Measurements from ENCODE around the gene MRGPRX2.

MRGPRX2 gene

GRCh38 chr11:19040051-19040450 lies 20.5 kb downstream of the MRGPRX2 start:
- H3K23ac ChIP-seq (ENCODE audit: low read depth, low read length, poor library complexity): no peak overlapping the region

GRCh38 chr11:19039409-19039808 lies 21.1 kb downstream of the MRGPRX2 start:
- H2AK5ac ChIP-seq (ENCODE audit: low read depth, low read length): no peak overlapping the region
- no peak overlapping the region for H3K4me3 ChIP-seq (ENCODE audit: low read length in 2 of 2)
- DNase-seq (ENCODE audit: low spot score): no peak
- H2BK5ac ChIP-seq (ENCODE audit: low read length): no peak overlapping the region
- no peak overlapping the region for H3K14ac ChIP-seq (ENCODE audit: low read length)
- H4K91ac ChIP-seq (ENCODE audit: low read depth, low read length, poor library complexity): no peak overlapping the region
- H2BK12ac ChIP-seq (ENCODE audit: low read length): no peak overlapping the region
- WGBS, 2 donors (ENCODE audit: extremely low coverage in 2 of 2, insufficient read length in 2 of 2, insufficient replicate concordance in 1 of 2): no CpG with 5 or more reads among the region's 1 CpG
- H3K36me3 ChIP-seq (replicated peaks in 1 of 2; ENCODE audit: control insufficient read depth in 2 of 2, insufficient read depth in 2 of 2, low read length in 2 of 2): no peaks in the 10 kb centered on the region
- no peak overlapping the region for H4K8ac ChIP-seq (ENCODE audit: low read depth, low read length)
- H3K4me2 ChIP-seq (ENCODE audit: insufficient read depth, low read length, poor library complexity, severe bottlenecking): no peak overlapping the region
- peaks cover 0 to 5% (median 0%) of the 10 kb centered on the region in 3 experiments for H3K27me3 ChIP-seq (ENCODE audit: control insufficient read depth in 3 of 3, insufficient read depth in 3 of 3, low read depth in 1 of 3, low read length in 3 of 3)
- no peak overlapping the region for H3K9ac ChIP-seq (ENCODE audit: low read depth, low read length, poor library complexity)
- H2AFZ ChIP-seq (ENCODE audit: low read length): no peak overlapping the region
- no peak overlapping the region for H3K23ac ChIP-seq (ENCODE audit: low read depth, low read length, poor library complexity)
- no peaks in the 10 kb centered on the region for H3K4me1 ChIP-seq (ENCODE audit: control insufficient read depth in 2 of 2, insufficient read depth in 1 of 2, low read depth in 1 of 2, low read length in 2 of 2)
- H3K4ac ChIP-seq (ENCODE audit: low read length): no peak overlapping the region
- H2BK15ac ChIP-seq (ENCODE audit: low read length): no peak overlapping the region
- H3K18ac ChIP-seq (ENCODE audit: low read length): no peak overlapping the region
- no peaks in the 10 kb centered on the region for H3K79me1 ChIP-seq (ENCODE audit: low read depth, low read length)
- peaks cover 0 to 1% of the 10 kb centered on the region in 2 donors for H3K9me3 ChIP-seq (replicated peaks in 1 of 2; ENCODE audit: control insufficient read depth in 2 of 2, insufficient read depth in 1 of 2, low read depth in 1 of 2, low read length in 2 of 2)
- no peak overlapping the region for H2BK120ac ChIP-seq (ENCODE audit: low read depth, low read length)
- H3K27ac ChIP-seq (replicated peaks; ENCODE audit: low read length): no peak overlapping the region

More at GRCh38 chr11:19040051-19040450, 20.5 kb downstream of the MRGPRX2 start:
- H3K4me1 ChIP-seq (ENCODE audit: control insufficient read depth in 2 of 2, insufficient read depth in 1 of 2, low read depth in 1 of 2, low read length in 2 of 2): no peaks in the 10 kb centered on the region
- no peak overlapping the region for H4K91ac ChIP-seq (ENCODE audit: low read depth, low read length, poor library complexity)
- peaks cover 0 to 2% (median 0%) of the 10 kb centered on the region in 3 experiments for H3K27me3 ChIP-seq (ENCODE audit: control insufficient read depth in 3 of 3, insufficient read depth in 3 of 3, low read depth in 1 of 3, low read length in 3 of 3)
- H2AFZ ChIP-seq (ENCODE audit: low read length): no peak overlapping the region
- no peak overlapping the region for H4K8ac ChIP-seq (ENCODE audit: low read depth, low read length)
- H2AK5ac ChIP-seq (ENCODE audit: low read depth, low read length): no peak overlapping the region
- peaks cover 0 to 1% of the 10 kb centered on the region in 2 donors for H3K9me3 ChIP-seq (replicated peaks in 1 of 2; ENCODE audit: control insufficient read depth in 2 of 2, insufficient read depth in 1 of 2, low read depth in 1 of 2, low read length in 2 of 2)
- H3K4ac ChIP-seq (ENCODE audit: low read length): no peak overlapping the region
- H3K18ac ChIP-seq (ENCODE audit: low read length): no peak overlapping the region
- no peaks in the 10 kb centered on the region for H3K36me3 ChIP-seq (replicated peaks in 1 of 2; ENCODE audit: control insufficient read depth in 2 of 2, insufficient read depth in 2 of 2, low read length in 2 of 2)
- peak overlapping the region in 1 of 2 donors; percentile 9 for H3K4me3 ChIP-seq (ENCODE audit: low read length in 2 of 2)
- no peak overlapping the region for H3K4me2 ChIP-seq (ENCODE audit: insufficient read depth, low read length, poor library complexity, severe bottlenecking)
- H3K14ac ChIP-seq (ENCODE audit: low read length): peak overlapping the region; percentile 6
- H2BK120ac ChIP-seq (ENCODE audit: low read depth, low read length): no peak overlapping the region
- H3K27ac ChIP-seq (replicated peaks; ENCODE audit: low read length): no peak overlapping the region
- DNase-seq (ENCODE audit: low spot score): no peak
- H3K9ac ChIP-seq (ENCODE audit: low read depth, low read length, poor library complexity): no peak overlapping the region
- no peak overlapping the region for H2BK15ac ChIP-seq (ENCODE audit: low read length)
- no peak overlapping the region for H2BK12ac ChIP-seq (ENCODE audit: low read length)
- no CpG with 5 or more reads among the region's 10 CpGs for WGBS, 2 donors (ENCODE audit: extremely low coverage in 2 of 2, insufficient read length in 2 of 2, insufficient replicate concordance in 1 of 2)
- H2BK5ac ChIP-seq (ENCODE audit: low read length): no peak overlapping the region
- no peaks in the 10 kb centered on the region for H3K79me1 ChIP-seq (ENCODE audit: low read depth, low read length)

GRCh38 chr11:19032990-19033389 lies 27.5 kb downstream of the MRGPRX2 start:
- H4K91ac ChIP-seq (ENCODE audit: low read depth, low read length, poor library complexity): no peak overlapping the region
- H3K4ac ChIP-seq (ENCODE audit: low read length): no peak overlapping the region
- peaks cover 0 to 5% (median 0%) of the 10 kb centered on the region in 3 experiments for H3K27me3 ChIP-seq (ENCODE audit: control insufficient read depth in 3 of 3, insufficient read depth in 3 of 3, low read depth in 1 of 3, low read length in 3 of 3)
- no peak overlapping the region for H3K27ac ChIP-seq (replicated peaks; ENCODE audit: low read length)
- peaks cover 0 to 1% of the 10 kb centered on the region in 2 donors for H3K4me1 ChIP-seq (ENCODE audit: control insufficient read depth in 2 of 2, insufficient read depth in 1 of 2, low read depth in 1 of 2, low read length in 2 of 2)
- no peak overlapping the region for H2AFZ ChIP-seq (ENCODE audit: low read length)
- H3K18ac ChIP-seq (ENCODE audit: low read length): no peak overlapping the region
- H3K4me2 ChIP-seq (ENCODE audit: insufficient read depth, low read length, poor library complexity, severe bottlenecking): no peak overlapping the region
- no peak overlapping the region for H2BK5ac ChIP-seq (ENCODE audit: low read length)
- H3K79me1 ChIP-seq (ENCODE audit: low read depth, low read length): no peaks in the 10 kb centered on the region
- no peaks in the 10 kb centered on the region for H3K9me3 ChIP-seq (replicated peaks in 1 of 2; ENCODE audit: control insufficient read depth in 2 of 2, insufficient read depth in 1 of 2, low read depth in 1 of 2, low read length in 2 of 2)
- no peak overlapping the region for H2BK120ac ChIP-seq (ENCODE audit: low read depth, low read length)
- H2BK12ac ChIP-seq (ENCODE audit: low read length): no peak overlapping the region
- no peak overlapping the region for H2BK15ac ChIP-seq (ENCODE audit: low read length)
- H3K23ac ChIP-seq (ENCODE audit: low read depth, low read length, poor library complexity): no peak overlapping the region
- no peak overlapping the region for H3K9ac ChIP-seq (ENCODE audit: low read depth, low read length, poor library complexity)
- H3K36me3 ChIP-seq (replicated peaks in 1 of 2; ENCODE audit: control insufficient read depth in 2 of 2, insufficient read depth in 2 of 2, low read length in 2 of 2): no peaks in the 10 kb centered on the region
- no peak overlapping the region for H3K14ac ChIP-seq (ENCODE audit: low read length)
- no CpG with 5 or more reads among the region's 2 CpGs for WGBS, 2 donors (ENCODE audit: extremely low coverage in 2 of 2, insufficient read length in 2 of 2, insufficient replicate concordance in 1 of 2)
- H3K4me3 ChIP-seq (ENCODE audit: low read length in 2 of 2): no peak overlapping the region
- no peak overlapping the region for H4K8ac ChIP-seq (ENCODE audit: low read depth, low read length)
- DNase-seq (ENCODE audit: low spot score): no peak
- H2AK5ac ChIP-seq (ENCODE audit: low read depth, low read length): no peak overlapping the region

GRCh38 chr11:19027829-19028595 lies 32.5 kb downstream of the MRGPRX2 start:
- Histone ChIP-seq H2BK15ac (ENCODE audit: low read length) (no peak overlapping the region), H2BK120ac (ENCODE audit: low read depth, low read length) (no peak overlapping the region), H2AFZ (ENCODE audit: low read length) (no peak overlapping the region), H3K79me1 (ENCODE audit: low read depth, low read length) (no peaks in the 10 kb centered on the region), H4K91ac (ENCODE audit: low read depth, low read length, poor library complexity) (no peak overlapping the region), H3K27me3 (ENCODE audit: control insufficient read depth in 3 of 3, insufficient read depth in 3 of 3, low read depth in 1 of 3, low read length in 3 of 3) (peaks cover 0 to 12% (median 3%) of the 10 kb centered on the region in 3 experiments), H3K14ac (ENCODE audit: low read length) (no peak overlapping the region), H2BK5ac (ENCODE audit: low read length) (no peak overlapping the region), H3K4me3 (ENCODE audit: low read length in 2 of 2) (no peak overlapping the region), H2AK5ac (ENCODE audit: low read depth, low read length) (no peak overlapping the region), H3K27ac (replicated peaks; ENCODE audit: low read length) (no peak overlapping the region), H3K4me1 (ENCODE audit: control insufficient read depth in 2 of 2, insufficient read depth in 1 of 2, low read depth in 1 of 2, low read length in 2 of 2) (peaks cover 0 to 1% of the 10 kb centered on the region in 2 donors), H3K23ac (ENCODE audit: low read depth, low read length, poor library complexity) (no peak overlapping the region), H3K36me3 (replicated peaks in 1 of 2; ENCODE audit: control insufficient read depth in 2 of 2, insufficient read depth in 2 of 2, low read length in 2 of 2) (no peaks in the 10 kb centered on the region), H2BK12ac (ENCODE audit: low read length) (no peak overlapping the region), H3K4ac (ENCODE audit: low read length) (no peak overlapping the region), H3K4me2 (ENCODE audit: insufficient read depth, low read length, poor library complexity, severe bottlenecking) (no peak overlapping the region), H4K8ac (ENCODE audit: low read depth, low read length) (no peak overlapping the region), H3K18ac (ENCODE audit: low read length) (no peak overlapping the region), H3K9me3 (replicated peaks in 1 of 2; ENCODE audit: control insufficient read depth in 2 of 2, insufficient read depth in 1 of 2, low read depth in 1 of 2, low read length in 2 of 2) (no peaks in the 10 kb centered on the region), H3K9ac (ENCODE audit: low read depth, low read length, poor library complexity) (no peak overlapping the region)
- no CpG with 5 or more reads among the region's 2 CpGs for WGBS, 2 donors (ENCODE audit: extremely low coverage in 2 of 2, insufficient read length in 2 of 2, insufficient replicate concordance in 1 of 2)
- no peak for DNase-seq (ENCODE audit: low spot score)

All from neuronal stem cell (in vitro differentiated cells).